ENCODE measurements around the gene ACER1. TPM values are rescaled to one million over a fixed set of nuclear protein-coding genes. Genes with fewer than 3 reads are reported as not detected.
"Not testable (repeated sequence)": the region's sequence is repeated elsewhere in the genome, so short reads cannot be mapped to it uniquely, and the experiment has no call there.

ACER1 gene, protein sequence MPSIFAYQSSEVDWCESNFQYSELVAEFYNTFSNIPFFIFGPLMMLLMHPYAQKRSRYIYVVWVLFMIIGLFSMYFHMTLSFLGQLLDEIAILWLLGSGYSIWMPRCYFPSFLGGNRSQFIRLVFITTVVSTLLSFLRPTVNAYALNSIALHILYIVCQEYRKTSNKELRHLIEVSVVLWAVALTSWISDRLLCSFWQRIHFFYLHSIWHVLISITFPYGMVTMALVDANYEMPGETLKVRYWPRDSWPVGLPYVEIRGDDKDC
- not detected in 2 replicates for total RNA-seq (2014; rRNA removed; shearing (Covaris generic))

DNA sequence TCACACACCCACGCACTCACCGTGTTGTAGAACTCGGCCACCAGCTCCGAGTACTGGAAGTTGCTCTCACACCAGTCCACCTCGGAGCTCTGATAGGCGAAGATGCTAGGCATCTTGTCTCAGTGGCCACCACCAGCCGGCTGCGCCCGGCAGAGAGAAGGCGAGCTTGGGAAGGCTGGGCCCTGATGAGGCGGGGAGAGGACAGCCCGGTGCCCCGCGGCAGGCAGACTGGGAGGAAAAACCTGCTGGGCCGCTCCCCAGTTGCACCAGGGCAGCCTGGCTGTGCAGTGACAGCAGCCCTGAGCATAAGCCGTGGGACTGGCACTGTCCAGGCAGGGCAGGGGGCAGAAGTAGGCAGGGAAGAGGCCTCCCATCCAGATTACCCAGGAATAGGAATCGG, at the start of gene ACER1:
Gene ACER1 (minus strand): TSS at position 174 of the 400 bp plus-strand sequence. CDS start 61 bp downstream, at position 113.
- no peak for DNase-seq (ENCODE audit: low read depth)

- no peak for DNase-seq (ENCODE audit: low read depth)
These were observed 49.8 kb upstream of the ACER1 start for GRCh38 chr19:6383188-6383587.

DNA sequence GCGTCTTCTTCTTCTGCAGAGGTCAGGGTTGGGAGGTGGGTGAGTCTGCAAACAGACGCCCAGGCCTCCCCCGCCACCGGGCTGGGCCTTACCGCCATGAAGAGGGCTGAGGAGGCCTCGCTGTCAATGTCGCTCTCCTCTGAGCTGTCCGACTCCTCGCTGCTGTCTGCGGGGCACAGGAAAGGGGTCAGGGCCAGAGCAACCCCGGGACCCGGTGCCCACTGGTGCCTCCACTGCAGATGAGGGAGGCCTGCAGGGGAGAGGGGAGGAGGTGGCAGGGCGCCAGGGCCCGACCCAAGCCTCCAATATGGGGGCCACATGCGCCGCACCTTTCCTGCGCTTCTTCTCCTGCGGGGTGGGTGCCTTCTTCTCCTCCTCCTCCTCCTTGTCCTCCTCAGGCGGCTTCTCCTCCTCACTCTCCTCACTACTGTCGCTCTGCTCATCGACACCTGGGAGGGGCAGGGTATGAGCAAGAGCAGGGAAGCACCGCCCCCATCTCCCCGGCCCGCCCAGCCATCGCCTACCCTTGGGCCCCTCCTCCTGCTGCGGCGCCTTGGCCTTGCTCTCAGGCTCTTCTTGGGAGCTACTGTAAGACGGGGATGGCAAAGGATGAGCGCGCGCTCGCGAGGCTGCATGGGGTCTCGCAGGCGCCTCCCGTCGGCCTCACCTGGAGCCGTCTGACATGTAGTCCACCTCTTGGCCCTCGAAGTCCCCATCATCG, 47.8 kb upstream of the ACER1 start:
- DNase-seq (ENCODE audit: low read depth), result no peak

GRCh38 chr19:6379744-6380143, 46.3 kb upstream of the ACER1 start:
- no peak for DNase-seq (ENCODE audit: low read depth)

- DNase-seq (ENCODE audit: low read depth), result no peak
These were observed 45.1 kb upstream of the ACER1 start for GRCh38 chr19:6378486-6378885.

- no peak for DNase-seq (ENCODE audit: low read depth)
These were observed 44.6 kb upstream of the ACER1 start for GRCh38 chr19:6378041-6378440.

- no peak for DNase-seq (ENCODE audit: low read depth)
These were observed 43.2 kb upstream of the ACER1 start for GRCh38 chr19:6376512-6377190.

DNA sequence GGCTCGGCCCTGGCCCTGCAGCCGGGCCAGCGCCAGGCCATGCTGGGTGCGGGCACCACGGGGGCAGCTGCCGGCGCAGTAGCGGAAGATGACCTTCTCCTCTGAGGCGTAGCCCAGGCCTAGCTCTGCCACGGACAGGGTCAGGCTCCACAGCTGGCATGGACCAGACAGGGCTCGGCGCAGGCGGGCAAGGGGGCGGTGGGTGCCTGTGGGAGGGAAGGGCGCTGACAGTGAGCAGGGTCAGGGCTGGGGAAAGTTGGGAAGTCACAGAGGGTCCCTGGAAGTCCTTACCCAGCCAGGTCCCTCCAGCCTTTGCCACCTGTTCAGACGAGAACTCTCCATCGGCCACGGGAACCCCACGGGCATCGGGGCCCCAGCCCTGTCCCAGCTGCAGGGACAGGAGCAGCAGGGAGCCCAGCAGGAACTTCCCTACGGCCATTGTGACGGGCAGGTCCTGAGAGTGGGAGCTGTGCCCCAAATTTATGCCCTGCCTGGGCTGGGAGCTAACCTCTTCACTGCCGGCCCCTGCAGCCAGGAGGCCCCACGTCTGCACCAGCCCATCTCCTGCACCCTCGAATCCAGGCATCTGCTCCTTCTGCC, 42.1 kb upstream of the ACER1 start, which contains the start of gene PSPN:
Gene PSPN (minus strand): TSS at position 523 of the 600 bp plus-strand sequence. CDS start 84 bp downstream, at position 439.
- DNase-seq (ENCODE audit: low read depth), result no peak

DNA sequence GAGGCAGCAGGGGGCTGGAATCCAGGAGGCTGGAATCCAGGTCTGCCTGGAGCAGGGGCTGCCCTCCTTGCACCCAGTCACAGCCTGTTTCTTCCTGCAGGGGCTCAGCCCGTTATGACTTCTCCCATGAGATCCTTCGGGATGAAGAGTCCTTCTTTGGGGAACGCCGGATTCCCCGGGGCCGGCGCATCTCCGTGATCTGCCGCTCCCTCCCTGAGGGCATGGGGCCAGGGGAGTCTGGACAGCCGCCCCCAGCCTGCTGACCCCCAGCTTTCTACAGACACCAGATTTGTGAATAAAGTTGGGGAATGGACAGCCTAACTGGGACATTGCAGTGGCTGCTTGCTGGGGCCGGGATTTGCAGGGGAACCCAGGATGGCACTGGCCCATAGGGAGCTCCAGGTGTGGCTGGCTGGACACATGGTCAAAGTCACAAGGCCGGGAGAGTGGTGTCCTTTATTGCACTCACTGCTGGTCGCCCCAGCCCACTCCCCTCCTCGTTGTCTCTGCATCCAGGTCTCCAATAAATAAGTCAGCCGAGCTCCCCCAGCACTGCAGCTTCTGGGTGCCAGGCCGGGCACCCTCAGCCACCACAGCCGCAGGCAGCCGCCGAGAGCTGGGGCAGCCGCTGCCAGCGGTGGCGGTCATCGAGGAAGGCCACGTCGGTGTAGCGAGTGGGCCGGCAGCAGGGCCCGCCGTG, 41.4 kb upstream of the ACER1 start:
- DNase-seq (ENCODE audit: low read depth), result no peak

DNA sequence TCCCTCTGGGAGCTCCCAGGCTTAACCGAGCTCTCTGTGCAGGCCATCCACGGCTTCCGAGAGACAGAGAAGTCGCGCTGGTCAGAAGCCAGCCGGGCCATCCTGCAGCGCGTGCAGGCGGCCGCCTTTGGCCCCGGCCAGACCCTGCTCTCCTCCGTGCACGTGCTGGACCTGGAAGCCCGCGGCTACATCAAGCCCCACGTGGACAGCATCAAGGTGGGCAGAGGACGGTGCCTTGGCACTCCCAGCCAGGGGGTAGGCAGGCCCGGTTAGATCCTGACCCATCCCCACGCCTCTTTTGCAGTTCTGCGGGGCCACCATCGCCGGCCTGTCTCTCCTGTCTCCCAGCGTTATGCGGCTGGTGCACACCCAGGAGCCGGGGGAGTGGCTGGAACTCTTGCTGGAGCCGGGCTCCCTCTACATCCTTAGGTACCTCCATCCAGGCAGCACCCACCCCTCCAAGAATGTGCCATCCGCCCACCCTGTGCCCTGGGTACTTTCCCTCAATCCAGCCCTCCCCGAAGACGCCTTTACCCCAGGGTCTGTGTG, 40.8 kb upstream of the ACER1 start:
- no peak for DNase-seq (ENCODE audit: low read depth)

GRCh38 chr19:6373813-6374108, 40.3 kb upstream of the ACER1 start:
- no peak for DNase-seq (ENCODE audit: low read depth)

GRCh38 chr19:6373096-6373812, 39.8 kb upstream of the ACER1 start:
- DNase-seq (ENCODE audit: low read depth), result peak; percentile 94

DNA sequence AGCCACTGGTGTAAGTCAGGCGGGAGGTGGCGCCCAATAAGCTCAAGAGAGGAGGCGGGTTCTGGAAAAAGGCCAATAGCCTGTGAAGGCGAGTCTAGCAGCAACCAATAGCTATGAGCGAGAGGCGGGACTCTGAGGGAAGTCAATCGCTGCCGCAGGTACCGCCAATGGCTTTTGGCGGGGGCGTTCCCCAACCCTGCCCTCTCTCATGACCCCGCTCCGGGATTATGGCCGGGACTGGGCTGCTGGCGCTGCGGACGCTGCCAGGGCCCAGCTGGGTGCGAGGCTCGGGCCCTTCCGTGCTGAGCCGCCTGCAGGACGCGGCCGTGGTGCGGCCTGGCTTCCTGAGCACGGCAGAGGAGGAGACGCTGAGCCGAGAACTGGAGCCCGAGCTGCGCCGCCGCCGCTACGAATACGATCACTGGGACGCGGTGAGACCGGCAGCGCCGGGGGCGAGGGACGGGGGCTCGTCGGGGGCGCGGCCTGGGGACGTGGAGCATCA, 39.2 kb upstream of the ACER1 start, which contains the start of gene ALKBH7:
Gene ALKBH7 (plus strand): TSS at position 201 of the 502 bp plus-strand sequence. CDS start 27 bp downstream, at position 228.
- peak; percentile 100 for DNase-seq (ENCODE audit: low read depth)

- DNase-seq (ENCODE audit: low read depth), result no peak
These were observed 30.9 kb upstream of the ACER1 start for GRCh38 chr19:6364353-6364752.

- no peak for DNase-seq (ENCODE audit: low read depth)
These were observed 29.0 kb upstream of the ACER1 start for GRCh38 chr19:6362351-6362801.

- DNase-seq (ENCODE audit: low read depth), result peak; percentile 21
These were observed 28.6 kb upstream of the ACER1 start for GRCh38 chr19:6362027-6362350.

DNA sequence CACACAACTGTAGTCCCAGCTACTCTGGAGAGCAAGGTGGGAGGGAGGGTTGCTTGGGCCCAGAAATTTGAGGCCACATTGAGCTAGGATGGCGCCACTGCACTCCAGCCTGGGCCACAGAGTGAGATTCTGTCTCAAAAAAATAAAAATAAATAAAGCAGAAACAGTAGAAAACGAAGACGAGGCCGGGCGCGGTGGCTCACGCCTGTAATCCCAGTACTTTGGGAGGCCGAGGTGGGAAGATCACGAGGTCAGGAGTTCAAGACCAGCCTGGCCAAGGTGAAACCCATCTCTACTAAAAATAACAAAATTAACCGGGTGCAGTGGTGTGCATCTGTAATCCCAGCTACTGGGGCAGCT, 27.4 kb upstream of the ACER1 start:
- DNase-seq (ENCODE audit: low read depth), result not testable (repeated sequence)

GRCh38 chr19:6360445-6360844, 27.0 kb upstream of the ACER1 start:
- not testable (repeated sequence) for DNase-seq (ENCODE audit: low read depth)

DNA sequence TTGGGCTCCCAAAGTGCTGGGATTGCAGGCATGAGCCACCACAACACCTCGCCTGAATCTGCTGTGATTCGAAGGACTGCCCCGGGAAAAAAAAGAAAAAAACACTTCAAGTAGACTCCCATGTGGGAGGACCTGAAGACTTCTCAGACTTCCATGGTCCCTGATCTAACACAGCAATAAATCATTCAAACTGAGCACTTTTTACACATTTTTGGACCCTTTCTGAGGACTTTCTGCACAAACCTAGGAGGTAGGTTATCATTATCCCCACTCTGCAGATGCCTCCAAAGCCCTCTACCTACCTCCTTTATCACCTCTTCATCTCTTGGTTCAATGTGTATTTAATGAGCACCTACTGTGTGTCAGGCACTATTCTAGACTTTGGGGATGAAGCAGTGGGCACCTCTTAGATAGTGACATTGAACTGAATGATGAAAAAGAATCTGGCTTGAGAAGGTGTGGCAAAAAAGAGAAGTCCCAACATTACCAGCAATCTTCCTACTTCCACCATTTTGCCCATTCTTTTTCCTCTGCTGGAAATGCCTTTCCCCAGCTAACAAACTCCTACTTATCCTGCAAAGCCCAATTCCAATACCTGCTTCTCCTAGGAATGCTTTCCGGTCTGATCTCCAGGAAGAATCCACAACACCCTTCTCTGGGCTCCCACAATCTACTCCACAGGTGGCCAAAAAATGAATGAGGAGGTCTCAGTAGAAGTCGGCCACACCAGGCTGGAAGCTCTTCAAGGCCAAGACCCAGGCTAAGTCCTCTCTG, 26.3 kb upstream of the ACER1 start:
- DNase-seq (ENCODE audit: low read depth), result no peak

GRCh38 chr19:6358003-6358402, 24.6 kb upstream of the ACER1 start:
- DNase-seq (ENCODE audit: low read depth), result peak; percentile 24
